NOMO-1 treated with DMSO at 0.1 percent for 48 hours (cell line): Measurements from ENCODE around the gene VSIG1.

Experiments
- DNase-seq: peaks from one replicate; lab custom pipeline; 2025; ENCODE audit not compliant: unreplicated experiment; lab: John Stamatoyannopoulos, UW

Gene VSIG1

GRCh38 chrX:108044554-108045256 lies at the start of gene VSIG1:
Gene VSIG1, plus strand, starts transcription at chrX:108045065. Its CDS starts 66 bp downstream, at chrX:108045131.
- no peak for DNase-seq

GRCh38 chrX:107996124-107996523 lies 48.7 kb upstream of the VSIG1 start:
- DNase-seq, result no peak

- DNase-seq, result no peak
These were observed 44.1 kb upstream of the VSIG1 start for GRCh38 chrX:108000751-108001150.

GRCh38 chrX:108001218-108001814 lies 43.5 kb upstream of the VSIG1 start:
- peak; percentile 5 for DNase-seq

GRCh38 chrX:108018656-108019381 lies 26.0 kb upstream of the VSIG1 start:
- no peak for DNase-seq

- DNase-seq, result no peak
These were observed 25.4 kb upstream of the VSIG1 start for GRCh38 chrX:108019382-108019875.

- DNase-seq, result no peak
These were observed 24.2 kb upstream of the VSIG1 start for GRCh38 chrX:108020631-108021030.

GRCh38 chrX:108022491-108023089 lies 22.3 kb upstream of the VSIG1 start:
- no peak for DNase-seq

- no peak for DNase-seq
These were observed 19.5 kb upstream of the VSIG1 start for GRCh38 chrX:108025376-108025775.

GRCh38 chrX:108025954-108026600 lies 18.8 kb upstream of the VSIG1 start:
- DNase-seq, result no peak

- no peak for DNase-seq
These were observed 16.0 kb upstream of the VSIG1 start for GRCh38 chrX:108028854-108029253.

GRCh38 chrX:108029928-108030711 lies 14.7 kb upstream of the VSIG1 start:
- no peak for DNase-seq

- DNase-seq, result no peak
These were observed 11.9 kb upstream of the VSIG1 start for GRCh38 chrX:108032944-108033343.

- DNase-seq, result no peak
These were observed 11.0 kb upstream of the VSIG1 start for GRCh38 chrX:108033890-108034289.

GRCh38 chrX:108034725-108035124 lies 10.1 kb upstream of the VSIG1 start:
- no peak for DNase-seq

GRCh38 chrX:108036298-108036973 lies 8.4 kb upstream of the VSIG1 start:
- DNase-seq, result no peak

GRCh38 chrX:108049649-108050048 lies 4.8 kb downstream of the VSIG1 start:
- DNase-seq, result no peak

- DNase-seq, result no peak
These were observed 8.4 kb downstream of the VSIG1 start for GRCh38 chrX:108053218-108053617.

GRCh38 chrX:108055546-108055945 lies 10.7 kb downstream of the VSIG1 start:
- DNase-seq, result no peak

- no peak for DNase-seq
These were observed 14.9 kb downstream of the VSIG1 start for GRCh38 chrX:108059801-108060200.
